Kidney epithelial cell (primary cell): Measurements from ENCODE around the gene FIGN. TPM values are rescaled to one million over a fixed set of nuclear protein-coding genes. Genes with fewer than 3 reads are reported as not detected.

Source experiments
- DNase-seq: peaks from one replicate; pipeline ENCODE4 v3.0.0-alpha.2; 2010; ENCODE audit warnings: low read depth
- H3K27me3 ChIP-seq: 2 replicates; pipeline ENCODE4 v1.6.0; 2011; ENCODE audit warnings: low read length; ENCODE audit not compliant: control insufficient read depth, insufficient read depth
- H3K36me3 ChIP-seq: 2 replicates; pipeline ENCODE4 v1.5.1; 2011; ENCODE audit warnings: low read length; ENCODE audit not compliant: control insufficient read depth, insufficient read depth
- H3K4me3 ChIP-seq: 2 replicates; pipeline ENCODE4 v1.5.1; 2011; ENCODE audit warnings: low read depth, mild to moderate bottlenecking, control low read depth, low read length
- CTCF ChIP-seq: IDR thresholded peaks from 2 replicates; pipeline ENCODE4 v1.5.1; 2011; ENCODE audit warnings: mild to moderate bottlenecking, moderate library complexity, low read length, control low read depth, inconsistent platforms; ENCODE audit not compliant: insufficient read depth, poor library complexity, severe bottlenecking
- total RNA-seq: library from RNA; depleted of rRNA; stranded (reverse); fragments of >200 nt; gene quantifications from 2 replicates; pipeline ENCODE4 v1.2.3, GENCODE V29; 2015

FIGN gene
- total RNA-seq, 1 donor from 2014 or later = 1.8 TPM

GRCh38 chr2:163551616-163552373 is 184.0 kb downstream of the FIGN start:
- no peak for DNase-seq
- TF ChIP-seq CTCF = no peak
- Histone ChIP-seq H3K36me3 (no peaks in the 10 kb centered on the region), H3K27me3 (no peaks in the 10 kb centered on the region), H3K4me3 (no peak overlapping the region)

- H3K36me3 ChIP-seq = no peaks in the 10 kb centered on the region
- no peak for TF ChIP-seq CTCF
- H3K4me3 ChIP-seq = no peak overlapping the region
- no peaks in the 10 kb centered on the region for H3K27me3 ChIP-seq
- DNase-seq = no peak
These were observed 186.8 kb downstream of the FIGN start for GRCh38 chr2:163548970-163549369.
